H4 (cell line): ENCODE data around the gene ABCB4. TPM values are rescaled to one million over a fixed set of nuclear protein-coding genes. Genes with fewer than 3 reads are reported as not detected.

ENCODE experiments used
- total RNA-seq: library from RNA; depleted of rRNA; stranded (reverse); fragments of >200 nt; shearing (Covaris generic); gene quantifications from 2 replicates; pipeline ENCODE4 v1.2.3, GENCODE V29; 2014; rRNA removed

ABCB4 gene
- total RNA-seq, 1 experiment from 2014 or later, result 0.17 TPM

Other genes starting within 250 kb of the ABCB4 start
- gene CROT, start 130.0 kb downstream of the ABCB4 start, total RNA-seq, result 14.5 and 30.0 TPM in 2 replicates
- gene ABCB1, start 125.2 kb upstream of the ABCB4 start, total RNA-seq, result 12.4 and 14.1 TPM in 2 replicates
- 1.5 and 3.5 TPM in 2 replicates for gene RUNDC3B, start 152.7 kb upstream of the ABCB4 start, total RNA-seq